NT2/D1 (cell line): ENCODE measurements around the gene DBX2.
"Not testable (repeated sequence)": the region's sequence is repeated elsewhere in the genome, so short reads cannot be mapped to it uniquely, and the experiment has no call there.

Experiments used
- DNase-seq: peaks from one replicate; pipeline ENCODE4 v3.0.0-alpha.2; 2011; ENCODE audit warnings: low read depth, low spot score
- H3K27me3 ChIP-seq: 2 replicates; pipeline ENCODE4 v1.6.0; 2011; ENCODE audit warnings: mild to moderate bottlenecking; ENCODE audit not compliant: insufficient read length, insufficient read depth
- H3K36me3 ChIP-seq: 2 replicates; pipeline ENCODE4 v1.6.1; 2011; ENCODE audit warnings: mild to moderate bottlenecking, low read length, mixed read lengths; ENCODE audit not compliant: insufficient read depth, insufficient read length
- H3K4me1 ChIP-seq: 2 replicates; pipeline ENCODE4 v1.5.1; 2011; ENCODE audit not compliant: insufficient read depth, insufficient read length
- H3K4me3 ChIP-seq: 2 replicates; pipeline ENCODE4 v1.5.1; 2011; ENCODE audit warnings: low read depth; ENCODE audit not compliant: insufficient read length
- H3K9ac ChIP-seq: 2 replicates; pipeline ENCODE4 v1.6.0; 2011; ENCODE audit warnings: low read depth; ENCODE audit not compliant: insufficient read length
- H3K9me3 ChIP-seq: 2 replicates; pipeline ENCODE4 v1.5.1; 2011; ENCODE audit warnings: mild to moderate bottlenecking, low read length; ENCODE audit not compliant: insufficient read depth
- SUZ12 ChIP-seq: IDR thresholded peaks from 2 replicates; pipeline ENCODE4 v1.6.1; 2011; ENCODE audit not compliant: insufficient read length, insufficient read depth; ENCODE audit errors: extremely low read depth
- YY1 ChIP-seq: IDR thresholded peaks from 2 replicates; pipeline ENCODE4 v1.6.1; 2011; ENCODE audit not compliant: insufficient read length, insufficient read depth
- ZNF274 ChIP-seq: IDR thresholded peaks from 2 replicates; pipeline ENCODE4 v1.6.1; 2011; ENCODE audit warnings: mild to moderate bottlenecking, low read depth, low read length

DBX2 gene

DNA sequence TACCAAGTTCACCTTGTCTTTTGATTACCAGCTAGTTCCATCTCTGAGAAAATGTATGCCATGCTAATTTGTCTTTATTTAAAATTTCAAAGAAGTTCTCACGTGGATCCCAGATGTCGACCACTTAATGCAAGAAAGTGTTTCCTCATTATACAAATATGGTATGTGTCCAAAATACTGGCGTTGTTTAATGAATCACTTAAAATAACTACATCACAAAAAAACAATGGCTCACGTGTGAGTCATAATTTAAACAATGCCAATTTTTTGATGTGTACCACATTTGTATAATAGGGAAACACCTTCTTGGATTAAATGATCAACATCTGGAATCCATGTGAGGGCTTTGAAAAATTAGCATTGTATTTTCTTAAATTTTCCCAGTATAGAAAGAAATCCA, 40.8 kb downstream of the DBX2 start:
- Histone ChIP-seq H3K27me3 (no peaks in the 10 kb centered on the region), H3K4me1 (no peaks in the 10 kb centered on the region), H3K9ac (no peak overlapping the region), H3K36me3 (no peaks in the 10 kb centered on the region), H3K9me3 (no peaks in the 10 kb centered on the region), H3K4me3 (no peak overlapping the region)
- DNase-seq: no peak
- TF ChIP-seq ZNF274 (no peak), YY1 (no peak), SUZ12 (no peak)

DNA sequence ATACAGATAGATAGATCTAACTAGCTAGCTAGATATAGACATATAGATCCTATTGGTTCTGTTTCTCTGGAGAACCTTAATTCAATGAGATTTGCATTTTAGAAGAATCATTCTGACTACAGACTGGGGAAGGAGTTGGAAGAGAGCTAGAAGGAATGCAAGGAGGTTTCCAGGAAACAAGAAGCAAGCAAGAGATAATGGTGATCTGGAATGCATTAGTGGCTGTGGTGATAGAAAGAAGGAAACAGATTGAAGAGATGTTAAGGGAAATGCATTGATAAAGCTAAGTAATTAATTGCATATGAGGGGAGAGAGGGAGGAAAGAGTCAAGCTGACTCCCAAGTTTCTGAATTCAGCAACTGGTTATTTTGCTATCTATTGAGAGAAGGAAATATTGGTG, 42.7 kb downstream of the DBX2 start:
- Histone ChIP-seq H3K36me3 (no peaks in the 10 kb centered on the region), H3K4me3 (no peak overlapping the region), H3K9me3 (no peaks in the 10 kb centered on the region), H3K4me1 (no peaks in the 10 kb centered on the region), H3K9ac (no peak overlapping the region), H3K27me3 (no peaks in the 10 kb centered on the region)
- no peak for DNase-seq
- TF ChIP-seq SUZ12 (no peak), ZNF274 (no peak), YY1 (no peak)

DNA sequence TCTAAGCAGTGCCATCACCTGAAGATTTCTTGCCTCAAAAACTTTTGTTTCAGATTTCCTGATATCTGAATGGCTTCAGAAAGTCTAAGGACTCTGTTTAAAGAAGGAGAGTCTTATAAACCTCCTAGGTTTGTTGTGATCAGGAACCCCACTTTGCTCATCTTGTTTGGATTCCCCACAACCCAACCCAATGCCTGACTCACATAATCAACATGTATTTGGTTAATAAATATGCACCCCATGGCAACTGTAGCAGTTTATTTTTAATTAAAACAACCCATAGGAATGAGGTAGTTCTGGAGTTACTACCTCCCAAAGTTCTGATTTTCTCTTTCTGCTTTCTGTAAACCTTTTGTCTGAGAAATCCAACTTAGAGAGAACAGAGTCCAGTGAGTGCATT, 51.5 kb downstream of the DBX2 start:
- no peaks in the 10 kb centered on the region for H3K27me3 ChIP-seq
- no peak for TF ChIP-seq YY1
- no peak overlapping the region for H3K9ac ChIP-seq
- no peak for DNase-seq
- no peaks in the 10 kb centered on the region for H3K36me3 ChIP-seq
- H3K4me1 ChIP-seq: no peaks in the 10 kb centered on the region
- H3K4me3 ChIP-seq: no peak overlapping the region
- H3K9me3 ChIP-seq: no peaks in the 10 kb centered on the region

DNA sequence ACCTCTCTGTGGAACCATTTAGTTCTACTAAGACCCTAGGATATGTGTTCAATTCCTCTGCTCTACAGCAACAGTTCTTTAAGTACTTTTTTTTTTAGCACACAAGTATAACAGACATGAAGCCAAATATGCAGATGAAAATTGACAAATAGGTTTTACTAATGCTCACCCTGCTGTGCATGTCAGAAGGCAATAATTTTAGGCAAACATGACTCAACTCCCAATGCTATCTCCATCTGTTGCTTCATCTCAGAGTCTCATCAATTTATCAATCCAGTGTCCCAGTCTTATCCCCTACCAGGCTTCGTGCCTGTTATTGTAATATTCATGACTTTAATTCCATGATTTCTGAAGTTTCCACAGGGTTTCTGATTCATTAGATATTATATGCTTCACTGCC, 57.7 kb downstream of the DBX2 start:
- no peak overlapping the region for H3K4me3 ChIP-seq
- H3K9ac ChIP-seq: no peak overlapping the region
- no peaks in the 10 kb centered on the region for H3K9me3 ChIP-seq
- TF ChIP-seq YY1 (no peak), ZNF274 (no peak), SUZ12 (no peak)
- no peaks in the 10 kb centered on the region for H3K4me1 ChIP-seq
- H3K27me3 ChIP-seq: no peaks in the 10 kb centered on the region
- no peak for DNase-seq
- H3K36me3 ChIP-seq: no peaks in the 10 kb centered on the region

DNA sequence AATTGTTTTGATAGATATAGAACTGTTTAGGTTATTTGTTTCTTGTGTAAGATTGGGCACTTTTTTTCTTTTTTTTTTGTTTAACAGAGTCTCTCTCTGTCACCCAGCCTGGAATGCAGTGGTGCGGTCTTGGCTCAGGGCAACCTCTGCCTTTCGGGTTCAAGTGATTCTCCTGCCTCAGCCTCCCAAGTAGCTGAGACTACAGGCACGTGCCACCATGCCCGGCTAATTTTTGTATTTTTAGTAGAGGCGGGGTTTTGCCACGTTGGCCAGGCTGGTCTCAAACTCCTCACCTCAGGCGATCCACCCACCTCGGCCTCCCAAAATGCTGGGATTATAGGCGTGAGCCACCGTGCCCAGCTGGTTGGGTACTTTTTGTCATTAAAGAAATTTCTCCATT, 66.0 kb downstream of the DBX2 start:
- not testable (repeated sequence) for H3K4me1 ChIP-seq, H3K27me3 ChIP-seq, H3K9me3 ChIP-seq, H3K9ac ChIP-seq, DNase-seq, H3K36me3 ChIP-seq, H3K4me3 ChIP-seq

DNA sequence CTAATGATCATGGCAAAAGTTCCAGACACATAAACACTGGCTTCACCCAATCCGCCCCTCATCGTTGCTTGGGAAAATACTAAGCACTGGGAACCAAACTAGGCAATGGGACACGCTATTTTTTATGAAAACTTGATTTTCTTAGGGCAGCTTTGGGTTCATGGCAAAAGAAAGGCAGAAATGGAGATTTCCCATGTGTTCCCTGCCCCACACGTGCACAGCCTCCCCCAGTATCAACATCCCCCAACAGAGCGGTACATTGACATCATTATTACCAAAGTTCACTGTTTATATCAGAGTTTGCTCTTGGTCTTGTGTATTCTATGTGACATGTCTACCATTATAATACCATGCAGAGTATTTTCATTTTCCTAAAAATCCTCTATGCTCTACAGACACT, 71.0 kb downstream of the DBX2 start:
- H3K4me3 ChIP-seq: no peak overlapping the region
- no peaks in the 10 kb centered on the region for H3K9me3 ChIP-seq
- no peaks in the 10 kb centered on the region for H3K27me3 ChIP-seq
- DNase-seq: no peak
- no peak for TF ChIP-seq ZNF274
- no peak for TF ChIP-seq SUZ12
- TF ChIP-seq YY1: no peak
- no peaks in the 10 kb centered on the region for H3K36me3 ChIP-seq
- H3K9ac ChIP-seq: no peak overlapping the region
- H3K4me1 ChIP-seq: no peaks in the 10 kb centered on the region

DNA sequence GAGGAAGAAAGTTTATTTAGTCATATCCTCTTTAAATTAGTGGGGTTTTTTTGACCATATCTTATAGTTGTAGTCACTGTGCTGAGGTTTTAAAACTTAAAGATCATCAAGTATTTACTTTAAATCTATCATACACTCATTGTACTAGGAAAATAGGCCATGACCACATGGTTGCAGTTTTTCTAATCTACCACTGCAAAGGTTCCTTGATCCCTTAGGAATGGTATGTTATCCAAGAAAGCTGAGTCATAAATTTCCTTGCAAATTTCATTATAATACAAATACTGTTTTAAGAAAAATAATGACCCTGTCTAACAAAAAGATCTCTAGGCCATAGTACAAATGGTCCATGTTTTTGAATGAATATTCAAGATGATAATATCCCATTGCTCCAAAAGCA, 74.7 kb downstream of the DBX2 start:
- H3K4me3 ChIP-seq: no peak overlapping the region
- TF ChIP-seq SUZ12 (no peak), ZNF274 (no peak), YY1 (no peak)
- H3K9me3 ChIP-seq: no peaks in the 10 kb centered on the region
- H3K9ac ChIP-seq: no peak overlapping the region
- no peak for DNase-seq
- no peaks in the 10 kb centered on the region for H3K36me3 ChIP-seq
- no peaks in the 10 kb centered on the region for H3K4me1 ChIP-seq
- no peaks in the 10 kb centered on the region for H3K27me3 ChIP-seq

DNA sequence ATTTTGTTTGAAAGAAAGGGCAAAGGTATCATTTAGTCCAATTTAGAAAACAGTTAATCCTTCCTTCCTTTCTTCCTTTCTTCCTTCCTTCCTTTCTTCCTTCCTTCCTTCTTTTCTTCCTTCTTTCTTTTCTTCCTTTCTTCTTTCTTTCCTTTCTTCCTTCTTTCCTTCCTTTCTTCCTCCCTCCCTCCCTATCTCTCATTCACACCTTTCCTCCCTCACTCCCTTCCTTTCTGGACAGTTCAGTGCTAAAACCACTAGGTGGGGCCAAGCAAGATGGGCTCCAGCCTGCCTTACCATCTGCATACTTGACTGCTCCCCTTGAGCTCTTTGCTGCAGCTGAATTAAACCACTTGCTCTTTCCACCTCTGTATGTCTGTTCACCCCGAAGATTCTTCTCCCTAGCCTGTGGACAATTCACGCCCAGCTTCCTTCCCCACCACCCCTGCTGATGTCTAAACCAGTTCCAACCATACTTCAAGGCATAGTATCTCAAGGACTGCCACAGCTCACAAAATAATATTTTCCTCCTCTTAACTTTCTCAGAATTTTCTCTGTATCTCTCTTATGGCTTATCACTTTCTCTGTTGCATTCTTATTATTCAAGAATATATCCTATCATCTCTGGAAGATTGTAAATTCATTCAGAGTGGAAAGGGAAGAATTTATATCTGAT, 78.0 kb downstream of the DBX2 start:
- peak; percentile 35 for DNase-seq
- TF ChIP-seq ZNF274 (no peak), YY1 (no peak), SUZ12 (no peak)
- Histone ChIP-seq H3K4me3 (no peak overlapping the region), H3K27me3 (no peaks in the 10 kb centered on the region), H3K9ac (no peak overlapping the region), H3K4me1 (no peaks in the 10 kb centered on the region), H3K36me3 (no peaks in the 10 kb centered on the region), H3K9me3 (no peaks in the 10 kb centered on the region)
